ENCODE results near the gene SLC1A7.

SLC1A7 gene

DNA sequence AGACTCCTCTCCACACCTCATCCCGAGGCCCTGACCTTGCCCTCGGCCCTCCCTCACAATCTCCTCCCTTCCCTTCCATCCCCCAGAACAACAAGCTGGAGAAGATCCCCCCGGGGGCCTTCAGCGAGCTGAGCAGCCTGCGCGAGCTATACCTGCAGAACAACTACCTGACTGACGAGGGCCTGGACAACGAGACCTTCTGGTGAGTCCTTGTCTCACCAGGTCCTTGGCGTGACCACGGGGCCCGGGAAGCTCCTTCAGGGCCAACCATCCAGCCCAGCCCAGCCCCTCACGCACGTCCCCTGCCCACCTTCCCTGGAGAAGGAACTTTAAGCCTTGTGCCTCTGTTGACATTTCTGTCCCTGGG lies 64.9 kb downstream of the SLC1A7 start:
- no peak overlapping the region for H3K4me3 ChIP-seq (ENCODE audit: low read depth, low read length)

- no peak overlapping the region for H3K4me3 ChIP-seq (ENCODE audit: low read depth, low read length)
Measured at GRCh38 chr1:53076721-53077598, 65.5 kb downstream of the SLC1A7 start.

- H3K4me3 ChIP-seq (ENCODE audit: low read depth, low read length): no peak overlapping the region
Measured at GRCh38 chr1:53076165-53076564, 66.3 kb downstream of the SLC1A7 start.

GRCh38 chr1:53075761-53076163 lies 66.7 kb downstream of the SLC1A7 start:
- H3K4me3 ChIP-seq (ENCODE audit: low read depth, low read length): no peak overlapping the region

GRCh38 chr1:53075206-53075605 lies 67.2 kb downstream of the SLC1A7 start:
- no peak overlapping the region for H3K4me3 ChIP-seq (ENCODE audit: low read depth, low read length)

DNA sequence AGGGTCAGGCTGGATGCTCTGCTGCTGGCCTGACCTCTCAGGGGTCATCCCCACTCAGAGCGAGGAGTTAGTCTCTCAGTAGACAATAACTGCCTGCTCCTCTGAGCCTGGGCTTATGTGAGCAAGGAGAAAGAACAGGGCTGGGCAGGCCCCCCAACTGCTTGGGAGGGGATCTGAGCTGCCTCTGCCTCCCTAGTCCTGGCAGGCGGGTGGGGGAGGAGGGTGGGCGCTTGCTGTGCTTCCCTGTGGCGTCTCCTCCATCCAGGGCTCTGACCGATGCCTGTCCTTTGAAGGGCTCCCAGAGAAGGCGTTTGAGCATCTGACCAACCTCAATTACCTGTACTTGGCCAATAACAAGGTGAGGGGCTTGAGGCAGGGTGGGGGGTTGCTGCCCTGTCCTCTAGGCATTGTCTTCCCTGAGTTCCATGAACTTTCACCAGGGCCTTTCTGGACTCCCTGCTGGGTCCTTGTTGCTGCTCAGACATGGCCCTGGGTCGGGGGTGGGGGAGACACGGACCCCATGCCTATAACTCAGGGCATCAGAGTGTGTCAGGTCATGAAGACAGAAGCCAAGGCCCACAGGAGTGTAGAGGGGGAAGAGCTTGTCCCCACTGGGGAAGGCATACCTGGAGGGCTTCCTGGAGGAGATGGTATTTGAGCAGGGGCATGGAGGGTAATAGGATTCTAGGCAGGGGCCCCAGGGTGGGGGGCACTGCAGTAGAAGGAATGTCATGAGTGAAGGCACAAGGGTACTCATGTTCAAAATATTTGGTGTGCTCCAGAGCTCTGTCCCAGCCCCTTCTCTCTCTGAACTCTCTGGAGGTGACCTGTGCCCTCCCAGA lies 67.9 kb downstream of the SLC1A7 start:
- no peak overlapping the region for H3K4me3 ChIP-seq (ENCODE audit: low read depth, low read length)

DNA sequence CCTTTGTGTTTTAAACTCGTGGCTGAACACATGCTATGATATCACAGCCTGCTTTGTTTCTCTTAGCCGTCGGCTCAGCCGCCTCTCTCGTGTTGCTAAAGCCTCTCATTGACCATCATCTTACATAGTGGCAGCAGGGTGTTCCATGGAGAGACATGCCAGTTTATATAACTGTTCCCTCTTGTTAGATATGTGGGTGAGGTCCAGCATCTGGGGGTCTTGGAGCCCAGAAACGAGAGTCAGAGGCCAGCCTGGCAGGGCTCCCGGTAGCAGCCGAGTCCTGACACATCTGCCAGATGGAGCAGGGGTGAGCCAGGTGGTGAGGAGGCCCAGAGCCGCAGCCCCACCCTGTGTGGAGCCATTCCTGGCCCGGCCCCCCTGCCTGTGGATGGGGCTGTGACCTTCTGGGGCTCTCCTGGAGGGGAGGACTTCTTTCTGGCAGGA lies 68.5 kb downstream of the SLC1A7 start:
- no peak overlapping the region for H3K4me3 ChIP-seq (ENCODE audit: low read depth, low read length)

GRCh38 chr1:53073287-53073686 lies 69.2 kb downstream of the SLC1A7 start:
- no peak overlapping the region for H3K4me3 ChIP-seq (ENCODE audit: low read depth, low read length)

- no peak overlapping the region for H3K4me3 ChIP-seq (ENCODE audit: low read depth, low read length)
Measured at GRCh38 chr1:53071915-53072314, 70.5 kb downstream of the SLC1A7 start.

DNA sequence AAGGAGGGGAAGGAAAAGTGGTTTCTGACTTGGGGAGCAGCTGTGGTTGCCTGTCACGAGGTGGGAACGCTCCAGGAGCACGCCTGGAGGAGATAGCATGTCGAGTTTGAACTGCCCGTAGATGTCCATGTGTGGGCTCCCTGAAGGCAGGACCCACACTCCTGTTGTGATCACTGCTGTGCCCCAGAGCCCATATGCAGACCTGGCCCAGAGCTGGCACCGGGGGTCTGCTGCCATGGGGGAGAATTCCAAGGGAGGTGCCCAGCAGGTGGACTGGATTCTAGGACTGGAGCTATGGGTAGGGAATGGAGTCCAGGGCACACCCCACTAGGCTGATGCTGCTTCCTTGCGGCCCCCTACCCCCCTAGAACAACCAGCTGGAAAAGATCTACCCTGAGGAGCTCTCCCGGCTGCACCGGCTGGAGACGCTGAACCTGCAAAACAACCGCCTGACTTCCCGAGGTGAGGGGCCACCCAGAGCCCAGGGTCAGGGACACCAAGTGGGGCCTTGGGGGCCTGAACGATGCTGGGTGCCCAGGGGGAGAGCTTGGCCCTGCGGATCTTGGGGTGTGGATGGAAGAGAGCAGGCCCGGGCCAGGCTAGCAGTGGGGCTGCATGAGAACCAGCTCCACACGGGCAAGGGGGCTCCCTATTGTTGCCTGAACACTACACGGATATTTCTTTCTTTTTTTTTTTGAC lies 71.1 kb downstream of the SLC1A7 start:
- no peak overlapping the region for H3K4me3 ChIP-seq (ENCODE audit: low read depth, low read length)

DNA sequence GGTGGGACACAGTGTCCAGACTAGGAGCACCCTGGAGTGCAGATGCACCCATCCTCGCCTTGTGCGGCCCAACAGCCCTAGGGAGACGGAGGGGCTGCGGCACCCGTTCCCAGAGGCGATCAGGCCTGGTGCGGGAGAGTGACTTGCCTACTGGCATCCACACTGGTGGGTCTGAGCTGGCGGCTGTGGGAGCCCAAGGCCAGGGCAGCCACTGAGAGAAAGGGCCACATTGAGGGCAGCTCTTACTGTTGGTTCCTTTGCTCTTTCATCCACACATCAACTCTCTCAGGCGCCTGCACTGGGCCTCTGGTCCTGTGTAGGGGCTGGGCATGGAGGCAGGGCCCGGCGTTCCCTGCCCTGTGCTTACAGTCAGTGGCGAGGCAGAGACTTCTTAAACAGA lies 71.8 kb downstream of the SLC1A7 start:
- H3K4me3 ChIP-seq (ENCODE audit: low read depth, low read length): no peak overlapping the region

- no peak overlapping the region for H3K4me3 ChIP-seq (ENCODE audit: low read depth, low read length)
Measured at GRCh38 chr1:53069663-53070327, 72.6 kb downstream of the SLC1A7 start.

GRCh38 chr1:53069265-53069662 lies 73.2 kb downstream of the SLC1A7 start:
- no peak overlapping the region for H3K4me3 ChIP-seq (ENCODE audit: low read depth, low read length)

DNA sequence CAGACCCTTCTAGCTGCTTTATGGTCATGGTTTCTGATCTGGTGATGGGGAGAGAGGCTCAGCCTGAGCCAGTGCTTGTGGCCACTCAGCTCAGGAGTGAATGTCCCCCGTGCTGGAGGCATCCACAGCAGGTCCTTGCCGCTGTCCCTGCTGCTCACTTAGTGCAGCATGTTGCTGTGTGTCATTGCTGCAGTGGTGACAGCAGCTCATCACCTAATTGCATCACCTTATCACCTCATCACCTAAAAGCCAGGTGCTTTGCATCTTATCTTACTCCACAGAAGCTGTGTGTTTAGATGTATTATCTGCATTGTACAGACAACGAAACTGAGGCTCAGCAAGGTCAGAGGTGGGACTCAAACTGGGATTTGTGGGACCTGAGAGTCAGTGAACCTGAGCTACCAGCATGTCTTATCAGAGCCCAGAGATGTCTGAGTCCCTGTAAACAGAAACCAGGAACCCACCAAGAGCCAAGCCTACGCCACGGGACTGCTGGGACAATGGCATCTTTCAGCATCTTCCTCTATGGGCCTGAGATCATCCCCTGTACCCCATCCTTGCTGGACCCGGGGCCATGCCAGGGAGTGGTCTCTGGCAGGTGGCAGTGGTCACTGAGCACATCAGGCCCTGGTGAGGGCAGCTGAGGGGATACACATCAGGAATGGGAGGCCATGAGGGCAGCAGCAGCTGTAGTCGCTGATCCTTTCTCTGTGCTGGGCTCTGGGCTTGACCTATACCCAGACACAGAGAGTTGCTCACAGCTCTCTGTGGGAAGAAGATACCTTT lies 73.9 kb downstream of the SLC1A7 start:
- H3K4me3 ChIP-seq (ENCODE audit: low read depth, low read length): no peak overlapping the region

GRCh38 chr1:53067886-53068285 lies 74.6 kb downstream of the SLC1A7 start:
- H3K4me3 ChIP-seq (ENCODE audit: low read depth, low read length): no peak overlapping the region

- no peak overlapping the region for H3K4me3 ChIP-seq (ENCODE audit: low read depth, low read length)
Measured at GRCh38 chr1:53066891-53067738, 75.3 kb downstream of the SLC1A7 start.

DNA sequence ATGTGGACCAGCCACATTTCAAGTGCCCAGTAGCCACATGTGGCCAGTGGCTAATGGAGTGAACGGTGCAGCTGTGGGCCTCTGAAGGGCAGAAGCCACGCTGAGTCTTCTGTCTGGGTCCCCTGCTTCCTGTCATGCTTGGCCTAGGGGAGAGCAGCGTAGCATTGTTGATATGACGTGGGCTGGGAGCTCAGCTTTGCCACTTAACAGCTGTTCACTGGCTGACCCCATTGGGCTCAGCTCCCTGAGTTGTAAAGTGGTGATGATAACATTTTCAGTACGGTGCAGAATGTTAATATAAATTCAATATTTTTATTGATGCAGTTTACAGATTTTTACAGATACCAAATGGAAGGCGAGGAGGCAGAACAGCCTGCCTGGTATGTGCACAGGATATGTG lies 76.0 kb downstream of the SLC1A7 start:
- H3K4me3 ChIP-seq (ENCODE audit: low read depth, low read length): no peak overlapping the region

- H3K4me3 ChIP-seq (ENCODE audit: low read depth, low read length): no peak overlapping the region
Measured at GRCh38 chr1:53065391-53065790, 77.0 kb downstream of the SLC1A7 start.
